ENCODE measurements around the gene MRPL10.

GRCh38 chr17:47816947-47817346, 14.4 kb downstream of the MRPL10 start:
- TF ChIP-seq CTCF (conservative IDR thresholded peaks at IDR 0.05; ENCODE audit: low read length) (no peak), EZH2phosphoT487 (IDR thresholded peaks at IDR 0.05; ENCODE audit: borderline replicate concordance) (no peak)

All from Loucy (cell line).